ENCODE results near the gene THUMPD2. TPM values are rescaled to one million over a fixed set of nuclear protein-coding genes. Genes with fewer than 3 reads are reported as not detected.
A peak's percentile ranks its signal among the peaks of the same experiment; 100 is the strongest.
"Not testable (repeated sequence)": the region's sequence is repeated elsewhere in the genome, so short reads cannot be mapped to it uniquely, and the experiment has no call there.

Gene THUMPD2, protein sequence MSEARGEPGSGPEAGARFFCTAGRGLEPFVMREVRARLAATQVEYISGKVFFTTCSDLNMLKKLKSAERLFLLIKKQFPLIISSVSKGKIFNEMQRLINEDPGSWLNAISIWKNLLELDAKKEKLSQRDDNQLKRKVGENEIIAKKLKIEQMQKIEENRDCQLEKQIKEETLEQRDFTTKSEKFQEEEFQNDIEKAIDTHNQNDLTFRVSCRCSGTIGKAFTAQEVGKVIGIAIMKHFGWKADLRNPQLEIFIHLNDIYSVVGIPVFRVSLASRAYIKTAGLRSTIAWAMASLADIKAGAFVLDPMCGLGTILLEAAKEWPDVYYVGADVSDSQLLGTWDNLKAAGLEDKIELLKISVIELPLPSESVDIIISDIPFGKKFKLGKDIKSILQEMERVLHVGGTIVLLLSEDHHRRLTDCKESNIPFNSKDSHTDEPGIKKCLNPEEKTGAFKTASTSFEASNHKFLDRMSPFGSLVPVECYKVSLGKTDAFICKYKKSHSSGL
- 21.2 and 21.6 TPM in 2 replicates for total RNA-seq

DNA sequence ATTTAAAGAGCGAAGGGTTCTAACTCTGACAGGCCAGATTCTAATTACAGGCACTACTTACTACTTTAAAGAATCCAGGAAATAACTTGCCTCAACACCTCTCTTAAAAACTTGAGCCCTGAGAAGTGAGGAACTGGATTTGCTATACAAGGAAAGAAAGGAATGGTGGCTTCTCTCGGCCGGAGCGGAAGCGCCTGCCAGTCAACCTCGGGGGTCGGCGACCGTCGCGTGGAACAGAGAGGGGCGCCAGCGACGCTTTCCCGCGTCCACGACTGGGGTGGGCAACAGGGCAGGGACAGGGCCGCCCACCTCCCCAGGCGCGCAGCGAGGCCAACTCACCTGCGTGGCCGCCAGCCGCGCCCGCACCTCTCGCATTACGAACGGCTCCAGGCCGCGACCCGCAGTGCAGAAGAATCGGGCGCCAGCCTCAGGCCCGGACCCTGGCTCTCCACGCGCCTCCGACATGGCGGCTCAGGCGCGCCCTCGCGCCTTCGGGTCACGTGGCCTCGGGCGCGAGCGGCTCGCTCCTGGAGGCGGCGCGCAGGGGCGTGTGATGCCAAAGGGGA lies at the start of gene THUMPD2:
THUMPD2 (minus strand) TSS at position 484 of the 566 bp plus-strand sequence; CDS start at position 465, 19 bp downstream.
- H3K27ac Mint-ChIP-seq = peak within 1 kb of the TSS; percentile 95

DNA sequence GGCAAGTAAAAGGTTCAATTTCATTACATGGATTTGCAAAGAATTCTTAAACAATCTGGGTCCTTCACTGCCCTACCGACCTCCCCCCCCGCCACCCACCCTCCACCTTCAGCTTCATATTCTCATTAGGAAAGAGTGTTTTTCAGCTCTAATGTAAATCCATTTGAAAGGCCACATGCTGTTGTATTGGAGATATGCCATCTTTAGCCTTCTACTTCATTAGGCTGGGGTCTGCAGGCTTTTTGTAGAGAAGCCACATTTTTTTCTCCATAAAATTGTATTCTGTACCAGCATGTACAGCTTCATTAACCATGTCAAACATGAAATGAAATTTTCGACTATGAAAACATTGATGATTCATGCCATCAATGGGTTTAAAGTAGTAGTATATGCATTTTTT lies 42.8 kb upstream of the THUMPD2 start:
- intact Hi-C loops (cut with micrococcal nuclease) = no loop called here
- H3K36me3 Mint-ChIP-seq (ENCODE audit: low read depth) = no peaks in the 10 kb centered on the region
- H3K9me3 Mint-ChIP-seq = no peaks in the 10 kb centered on the region
- peaks cover 6% of the 10 kb centered on the region for H3K27me3 Mint-ChIP-seq (ENCODE audit: insufficient read depth)
- no peak for DNase-seq (ENCODE audit: low spot score)
- H3K27ac Mint-ChIP-seq = no peak overlapping the region
- H3K4me1 Mint-ChIP-seq (ENCODE audit: low read depth) = no peaks in the 10 kb centered on the region
- H3K4me3 Mint-ChIP-seq = no peak overlapping the region

More for the DNA sequence above, at the start of gene THUMPD2:
- peak; percentile 67 for DNase-seq (ENCODE audit: low spot score)
- Mint-ChIP-seq H3K4me3 (peak within 1 kb of the TSS; percentile 94), H3K27me3 (ENCODE audit: insufficient read depth) (peaks cover 5% of the 10 kb centered on the region), H3K9me3 (no peaks in the 10 kb centered on the region), H3K36me3 (ENCODE audit: low read depth) (peaks cover 23% of the 10 kb centered on the region), H3K4me1 (ENCODE audit: low read depth) (peaks cover 49% of the 10 kb centered on the region)
- intact Hi-C loops (cut with micrococcal nuclease) = loop anchor here (1.0 to 5.0 kb wide), 3 partner anchors 287 to 400 kb away; partner anchors contain the start of gene MAP4K3

DNA sequence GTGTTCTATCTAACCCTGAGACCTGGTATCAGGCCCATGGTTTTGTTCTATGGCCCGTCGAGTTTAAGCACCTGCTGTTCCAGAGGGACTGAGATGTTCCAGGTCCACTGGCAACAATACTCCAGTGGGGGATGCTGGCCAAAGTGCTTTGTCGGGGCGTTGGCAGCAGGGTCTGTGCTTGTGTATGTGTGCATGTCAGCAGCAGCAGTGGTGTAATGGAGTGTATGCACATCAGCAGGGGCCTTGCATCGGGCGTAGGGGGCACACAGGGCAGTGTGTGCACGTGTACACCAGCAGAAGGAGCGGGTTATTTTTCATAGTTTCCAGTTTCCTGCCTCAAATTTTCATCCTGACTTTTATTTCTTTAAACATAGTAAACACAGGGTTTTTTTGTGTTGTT lies 37.8 kb upstream of the THUMPD2 start:
- intact Hi-C loops (cut with micrococcal nuclease) = no loop called here
- Mint-ChIP-seq H3K27ac (no peak overlapping the region), H3K36me3 (ENCODE audit: low read depth) (no peaks in the 10 kb centered on the region), H3K4me1 (ENCODE audit: low read depth) (no peaks in the 10 kb centered on the region), H3K27me3 (ENCODE audit: insufficient read depth) (no peaks in the 10 kb centered on the region), H3K4me3 (no peak overlapping the region), H3K9me3 (no peaks in the 10 kb centered on the region)
- DNase-seq (ENCODE audit: low spot score) = no peak

DNA sequence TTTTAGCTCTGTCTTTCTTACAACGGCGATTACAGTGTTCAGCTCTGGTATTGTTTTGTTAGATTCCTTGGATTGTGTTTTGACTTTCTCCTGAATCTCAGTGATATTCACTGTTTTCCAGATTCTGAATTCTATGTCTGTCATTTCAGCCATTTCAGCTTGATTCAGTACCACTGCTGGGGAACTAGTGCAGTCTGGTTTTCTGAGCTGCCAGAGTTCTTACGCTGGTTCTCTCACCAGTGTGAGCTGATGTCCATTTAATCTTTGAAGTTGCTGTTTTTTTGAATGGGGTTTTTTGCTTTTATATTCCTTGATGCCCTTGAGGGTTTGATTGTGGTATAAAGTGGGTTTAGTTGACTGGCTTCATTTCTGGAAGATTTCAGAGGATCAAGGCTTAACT lies 37.4 kb upstream of the THUMPD2 start:
- Mint-ChIP-seq H3K36me3 (ENCODE audit: low read depth) (no peaks in the 10 kb centered on the region), H3K27me3 (ENCODE audit: insufficient read depth) (no peaks in the 10 kb centered on the region), H3K4me1 (ENCODE audit: low read depth) (no peaks in the 10 kb centered on the region), H3K9me3 (no peaks in the 10 kb centered on the region), H3K27ac (no peak overlapping the region), H3K4me3 (no peak overlapping the region)
- no peak for DNase-seq (ENCODE audit: low spot score)
- intact Hi-C loops (cut with micrococcal nuclease) = no loop called here

DNA sequence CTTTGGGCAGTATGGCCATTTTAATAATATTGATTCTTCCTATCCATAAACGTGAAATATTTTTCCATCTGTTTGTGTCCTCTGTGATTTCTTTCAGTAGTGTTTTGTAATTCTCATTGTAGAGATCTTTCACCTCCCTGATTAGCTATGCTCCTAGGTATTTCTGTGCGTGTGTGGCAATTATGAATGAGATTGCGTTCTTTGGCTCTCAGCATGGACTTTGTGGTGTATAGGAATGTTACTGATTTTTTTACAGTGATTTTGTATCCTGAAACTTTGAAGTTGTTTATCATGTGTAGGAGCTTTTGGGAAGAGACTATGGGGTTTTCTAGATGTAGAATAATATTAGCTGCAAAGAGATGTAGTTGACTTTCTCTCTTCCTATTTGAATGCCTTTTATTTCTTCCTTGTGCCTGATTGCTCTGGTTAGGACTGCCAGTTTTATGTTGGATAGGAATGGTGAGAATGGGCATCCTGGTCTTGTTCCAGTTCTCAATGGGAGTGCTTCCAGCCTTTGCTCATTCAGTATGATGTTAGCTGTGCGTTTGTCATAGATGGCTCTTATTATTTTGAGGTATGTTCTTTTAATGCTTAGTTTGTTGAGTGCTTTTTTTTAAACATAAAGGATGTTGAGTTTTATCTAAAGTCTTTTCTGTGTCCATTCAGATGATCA lies 27.0 kb upstream of the THUMPD2 start:
- H3K27me3 Mint-ChIP-seq (ENCODE audit: insufficient read depth) = peaks cover 2% of the 10 kb centered on the region
- H3K27ac Mint-ChIP-seq = no peak overlapping the region
- H3K9me3 Mint-ChIP-seq = peaks cover 19% of the 10 kb centered on the region
- H3K4me3 Mint-ChIP-seq = no peak overlapping the region
- H3K36me3 Mint-ChIP-seq (ENCODE audit: low read depth) = no peaks in the 10 kb centered on the region
- DNase-seq (ENCODE audit: low spot score) = no peak
- intact Hi-C loops (cut with micrococcal nuclease) = no loop called here
- H3K4me1 Mint-ChIP-seq (ENCODE audit: low read depth) = no peaks in the 10 kb centered on the region

DNA sequence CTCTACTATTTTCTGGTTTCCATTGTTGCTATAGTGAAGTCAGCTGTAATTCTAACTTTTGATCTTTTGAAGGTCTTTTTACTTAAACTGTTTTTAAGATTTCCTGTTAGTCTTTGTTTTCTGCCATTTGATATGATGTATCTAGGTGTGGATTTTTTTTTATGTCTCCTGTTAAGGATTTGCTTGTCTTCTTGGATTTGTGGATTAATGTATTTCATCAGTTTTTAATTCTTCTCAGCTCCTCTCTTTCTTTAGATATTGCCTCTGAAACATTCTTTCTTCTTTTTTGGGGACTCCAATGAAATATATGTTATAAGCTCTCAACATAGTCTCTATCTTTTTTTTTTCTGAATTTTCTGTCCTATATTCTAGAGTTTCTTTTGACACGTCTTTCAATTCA lies 24.8 kb upstream of the THUMPD2 start:
- Mint-ChIP-seq H3K27me3 (ENCODE audit: insufficient read depth) (peaks cover 2% of the 10 kb centered on the region), H3K4me1 (ENCODE audit: low read depth) (no peaks in the 10 kb centered on the region), H3K4me3 (no peak overlapping the region), H3K36me3 (ENCODE audit: low read depth) (no peaks in the 10 kb centered on the region), H3K9me3 (peaks cover 15% of the 10 kb centered on the region), H3K27ac (no peak overlapping the region)
- intact Hi-C loops (cut with micrococcal nuclease) = no loop called here
- DNase-seq (ENCODE audit: low spot score) = no peak

DNA sequence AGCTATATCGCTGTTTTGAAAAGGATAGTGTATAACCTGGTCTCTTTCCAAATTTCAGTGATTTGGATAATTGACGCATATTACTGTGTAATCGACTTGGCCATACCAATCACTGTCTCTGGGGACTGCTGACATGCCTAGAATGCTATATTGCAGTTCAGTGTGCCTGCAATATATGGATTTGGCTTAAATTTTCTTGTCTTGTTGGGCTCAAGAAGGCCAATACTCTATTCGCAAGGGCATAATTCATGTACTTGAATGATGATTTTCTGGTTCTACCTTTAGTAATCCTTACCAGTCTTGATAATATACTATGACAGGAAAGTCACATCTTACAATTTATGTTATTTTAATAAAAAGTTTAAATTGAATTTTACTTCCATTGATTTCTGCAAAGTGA lies 21.7 kb upstream of the THUMPD2 start:
- no peak overlapping the region for H3K4me3 Mint-ChIP-seq
- H3K27ac Mint-ChIP-seq = no peak overlapping the region
- peaks cover 2% of the 10 kb centered on the region for H3K27me3 Mint-ChIP-seq (ENCODE audit: insufficient read depth)
- no peaks in the 10 kb centered on the region for H3K36me3 Mint-ChIP-seq (ENCODE audit: low read depth)
- no peaks in the 10 kb centered on the region for H3K4me1 Mint-ChIP-seq (ENCODE audit: low read depth)
- intact Hi-C loops (cut with micrococcal nuclease) = no loop called here
- no peak for DNase-seq (ENCODE audit: low spot score)
- H3K9me3 Mint-ChIP-seq = peaks cover 8% of the 10 kb centered on the region

DNA sequence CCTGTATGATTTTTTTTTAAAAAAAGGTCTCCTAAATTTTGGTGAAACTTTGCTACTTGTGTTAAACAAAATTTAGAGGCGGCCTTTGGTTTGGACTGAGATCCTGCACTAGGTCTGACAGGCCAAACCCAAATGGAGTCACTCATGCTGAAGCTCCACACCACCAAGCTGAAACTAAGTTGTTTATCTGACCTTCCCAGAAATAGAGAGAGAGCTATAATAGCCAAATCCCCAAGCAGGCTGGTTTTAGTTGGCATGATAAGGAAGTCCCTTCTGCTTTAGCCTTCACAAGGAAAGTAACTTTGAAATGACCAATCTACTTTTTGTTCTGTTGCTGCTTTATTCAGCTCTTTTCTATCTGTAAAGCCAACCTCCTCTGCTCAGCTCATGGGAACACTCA lies 17.1 kb upstream of the THUMPD2 start:
- Mint-ChIP-seq H3K4me3 (no peak overlapping the region), H3K27ac (no peak overlapping the region), H3K4me1 (ENCODE audit: low read depth) (no peaks in the 10 kb centered on the region), H3K9me3 (peaks cover 3% of the 10 kb centered on the region), H3K36me3 (ENCODE audit: low read depth) (no peaks in the 10 kb centered on the region), H3K27me3 (ENCODE audit: insufficient read depth) (no peaks in the 10 kb centered on the region)
- no peak for DNase-seq (ENCODE audit: low spot score)
- intact Hi-C loops (cut with micrococcal nuclease) = no loop called here

DNA sequence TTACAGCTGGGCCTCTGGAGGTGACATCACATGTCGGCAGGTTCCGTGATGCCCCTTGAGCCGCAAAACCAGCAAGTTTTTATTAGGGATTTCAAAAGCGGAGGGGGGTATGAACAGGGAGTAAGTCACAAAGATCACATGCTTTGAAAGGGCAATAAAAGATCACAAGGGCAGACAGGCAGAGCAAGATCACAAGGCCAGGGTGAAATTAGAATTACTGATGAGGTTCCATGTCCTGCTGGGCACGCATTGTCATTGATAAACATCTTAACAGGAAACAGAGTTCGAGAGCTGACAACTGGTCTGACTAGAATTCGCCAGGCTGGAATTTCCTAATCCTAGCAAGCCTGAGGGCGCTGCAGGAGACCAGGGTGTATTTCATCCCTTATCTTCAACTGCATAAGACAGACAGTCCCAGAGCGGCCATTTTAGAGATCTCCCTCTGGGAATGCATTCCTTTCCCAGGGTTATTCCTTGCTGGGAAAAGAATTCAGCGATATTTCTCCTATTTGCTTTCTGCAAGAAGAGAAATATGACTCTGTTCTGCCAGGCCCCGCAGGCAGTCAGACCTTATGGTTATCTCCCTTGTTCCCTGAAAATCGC lies 11.3 kb upstream of the THUMPD2 start:
- H3K9me3 Mint-ChIP-seq; H3K36me3 Mint-ChIP-seq (ENCODE audit: low read depth); H3K27me3 Mint-ChIP-seq (ENCODE audit: insufficient read depth); intact Hi-C loops (cut with micrococcal nuclease); DNase-seq (ENCODE audit: low spot score); H3K27ac Mint-ChIP-seq; H3K4me3 Mint-ChIP-seq; H3K4me1 Mint-ChIP-seq (ENCODE audit: low read depth): not testable (repeated sequence)

DNA sequence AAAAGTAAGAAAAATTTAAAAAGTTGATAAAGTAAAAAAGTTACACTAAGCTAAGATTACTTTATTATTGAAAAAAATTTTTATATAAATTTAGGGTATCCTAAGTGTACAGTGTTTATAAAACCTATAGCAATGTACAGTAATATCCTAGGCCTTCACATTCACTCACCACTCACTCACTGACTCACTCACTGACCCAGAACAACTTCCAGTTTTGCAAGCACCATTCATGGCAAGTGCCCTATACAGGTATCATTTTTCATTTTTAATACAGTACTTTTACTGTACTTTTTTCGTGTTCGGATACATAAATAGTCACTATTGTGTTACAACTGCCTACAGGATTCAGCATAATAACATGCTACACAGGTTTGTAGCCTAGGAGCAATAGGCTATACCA lies 8.9 kb upstream of the THUMPD2 start:
- no peaks in the 10 kb centered on the region for H3K4me1 Mint-ChIP-seq (ENCODE audit: low read depth)
- no peak for DNase-seq (ENCODE audit: low spot score)
- no peak overlapping the region for H3K4me3 Mint-ChIP-seq
- H3K27me3 Mint-ChIP-seq (ENCODE audit: insufficient read depth) = peaks cover 8% of the 10 kb centered on the region
- intact Hi-C loops (cut with micrococcal nuclease) = no loop called here
- H3K36me3 Mint-ChIP-seq (ENCODE audit: low read depth) = no peaks in the 10 kb centered on the region
- peaks cover 7% of the 10 kb centered on the region for H3K9me3 Mint-ChIP-seq
- no peak overlapping the region for H3K27ac Mint-ChIP-seq

DNA sequence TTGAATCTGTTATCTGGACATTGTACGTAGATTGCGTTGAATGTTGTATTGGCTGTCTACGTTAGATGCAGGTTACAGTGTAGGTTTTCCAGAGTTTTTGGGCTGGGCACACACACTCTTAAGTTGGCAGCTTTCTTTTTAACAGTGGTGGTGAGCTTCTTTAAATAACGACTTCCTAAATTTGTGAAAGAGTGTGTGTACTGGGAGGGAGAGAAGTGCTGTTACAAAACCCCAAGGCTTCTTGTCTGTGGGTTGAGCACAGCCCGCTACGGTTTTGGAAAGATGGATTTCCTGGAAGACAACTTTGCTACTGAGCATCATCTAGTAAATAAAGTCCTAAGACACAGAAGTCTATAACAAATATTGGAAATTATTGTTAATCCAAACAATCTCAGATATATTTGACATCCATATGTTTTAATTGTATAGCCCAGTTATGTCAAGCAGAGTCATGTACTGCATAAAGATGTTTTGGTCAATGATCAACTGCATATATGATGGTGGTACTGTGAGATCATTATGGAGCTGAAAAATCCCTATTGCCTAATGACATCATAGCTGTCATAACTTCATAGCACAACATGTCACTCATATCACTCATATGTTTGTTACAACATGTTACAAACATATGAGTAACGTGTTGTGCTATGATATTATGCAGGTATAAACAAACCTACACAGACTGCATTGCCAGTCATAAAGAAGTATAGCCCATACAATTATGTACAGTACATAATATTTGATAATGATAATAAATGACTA lies 7.9 kb upstream of the THUMPD2 start:
- intact Hi-C loops (cut with micrococcal nuclease) = no loop called here
- DNase-seq (ENCODE audit: low spot score) = no peak
- H3K36me3 Mint-ChIP-seq (ENCODE audit: low read depth) = no peaks in the 10 kb centered on the region
- H3K4me3 Mint-ChIP-seq = no peak overlapping the region
- peaks cover 7% of the 10 kb centered on the region for H3K9me3 Mint-ChIP-seq
- no peak overlapping the region for H3K27ac Mint-ChIP-seq
- no peaks in the 10 kb centered on the region for H3K4me1 Mint-ChIP-seq (ENCODE audit: low read depth)
- H3K27me3 Mint-ChIP-seq (ENCODE audit: insufficient read depth) = peaks cover 8% of the 10 kb centered on the region

DNA sequence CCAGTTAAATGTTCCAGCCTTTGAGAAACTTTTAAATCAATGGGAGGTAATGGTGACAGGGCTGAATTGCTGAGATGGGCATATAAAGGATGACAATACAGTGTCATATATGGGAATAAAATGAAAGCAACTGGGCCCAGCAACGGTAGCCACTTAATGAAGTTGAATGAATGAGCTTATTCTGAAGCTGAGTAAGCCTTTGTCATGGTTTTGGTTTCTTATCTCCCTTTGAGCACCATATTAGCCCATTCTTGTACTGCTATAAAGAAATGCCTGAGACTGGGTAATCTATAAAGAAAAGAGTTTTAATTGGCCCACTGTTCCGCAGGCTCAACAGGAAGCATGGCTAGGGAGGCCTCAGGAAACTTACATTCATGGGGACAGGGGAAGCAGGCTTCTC lies 3.5 kb upstream of the THUMPD2 start:
- DNase-seq (ENCODE audit: low spot score) = no peak
- peaks cover 32% of the 10 kb centered on the region for H3K4me1 Mint-ChIP-seq (ENCODE audit: low read depth)
- H3K9me3 Mint-ChIP-seq = no peaks in the 10 kb centered on the region
- H3K36me3 Mint-ChIP-seq (ENCODE audit: low read depth) = peaks cover 12% of the 10 kb centered on the region
- intact Hi-C loops (cut with micrococcal nuclease) = no loop called here
- H3K4me3 Mint-ChIP-seq = no peak overlapping the region
- H3K27ac Mint-ChIP-seq = no peak overlapping the region
- peaks cover 5% of the 10 kb centered on the region for H3K27me3 Mint-ChIP-seq (ENCODE audit: insufficient read depth)
